ENCODE results near the gene PPP4R2.

GRCh38 chr3:73045391-73045790 is 48.8 kb downstream of the PPP4R2 start:
- no peak for TF ChIP-seq CTCF (IDR thresholded peaks at IDR 0.05)
- TF ChIP-seq POLR2A (IDR thresholded peaks at IDR 0.05), result no peak
